AG04449 (cell line): ENCODE data around the gene PIGB.
"Not testable (repeated sequence)": the region's sequence is repeated elsewhere in the genome, so short reads cannot be mapped to it uniquely, and the experiment has no call there.

Experiments
- CTCF ChIA-PET: fragments of 350-600 bp; formaldehyde crosslinking; extraction: SDS; loops from one replicate; lab custom pipeline; 2021; ENCODE audit warnings: antibody characterized with exemption; lab: Yijun Ruan, JAX
- POLR2A ChIA-PET: fragments of 400-600, 350-600 bp; formaldehyde crosslinking; extraction: SDS; loops from one replicate; lab custom pipeline; 2020; ENCODE audit warnings: antibody characterized with exemption, inconsistent platforms; lab: Yijun Ruan, JAX
- DNase-seq: peaks from one replicate; pipeline ENCODE4 v3.0.0-alpha.2; 2010; ENCODE audit warnings: low read depth, low spot score
- H3K4me3 ChIP-seq: 2 replicates; pipeline ENCODE4 v1.5.1; 2011; ENCODE audit warnings: low read depth, mild to moderate bottlenecking, control low read depth, low read length
- TF ChIP-seq, protein P1 (sequence below): IDR thresholded peaks from one replicate; pipeline ENCODE4 v1.5.1; 2011; ENCODE audit warnings: mild to moderate bottlenecking, moderate library complexity, low read length, control low read depth, inconsistent platforms; ENCODE audit not compliant: insufficient read depth; ENCODE audit errors: missing control alignments

PIGB gene

DNA sequence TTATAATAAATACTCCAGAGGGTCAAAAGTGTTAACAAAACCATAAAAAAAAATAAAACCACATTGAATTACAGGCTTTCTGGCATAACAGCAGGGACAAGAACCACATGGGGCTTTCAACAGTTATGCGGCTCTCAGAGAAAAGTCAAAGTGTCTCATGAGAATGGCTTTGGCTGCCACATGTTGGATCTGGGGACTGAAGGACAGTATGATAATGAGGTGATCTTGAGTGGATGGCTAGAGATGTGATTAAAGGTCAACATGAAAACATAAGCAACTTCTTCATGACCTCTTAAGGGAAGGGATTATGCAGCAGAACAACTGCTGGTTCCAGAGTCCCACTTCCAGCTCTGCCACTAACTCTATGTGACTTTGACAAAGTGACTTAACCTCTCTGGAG is 34.6 kb upstream of the PIGB start:
- ChIA-PET CTCF (interaction anchor here (1.2 kb wide), 1 partner anchor 66 kb away, joined by 3 read pairs; no protein-coding TSS in a partner anchor), POLR2A (no interaction called here)
- DNase-seq: no peak
- no peak overlapping the region for H3K4me3 ChIP-seq
- TF ChIP-seq, protein P1, sequence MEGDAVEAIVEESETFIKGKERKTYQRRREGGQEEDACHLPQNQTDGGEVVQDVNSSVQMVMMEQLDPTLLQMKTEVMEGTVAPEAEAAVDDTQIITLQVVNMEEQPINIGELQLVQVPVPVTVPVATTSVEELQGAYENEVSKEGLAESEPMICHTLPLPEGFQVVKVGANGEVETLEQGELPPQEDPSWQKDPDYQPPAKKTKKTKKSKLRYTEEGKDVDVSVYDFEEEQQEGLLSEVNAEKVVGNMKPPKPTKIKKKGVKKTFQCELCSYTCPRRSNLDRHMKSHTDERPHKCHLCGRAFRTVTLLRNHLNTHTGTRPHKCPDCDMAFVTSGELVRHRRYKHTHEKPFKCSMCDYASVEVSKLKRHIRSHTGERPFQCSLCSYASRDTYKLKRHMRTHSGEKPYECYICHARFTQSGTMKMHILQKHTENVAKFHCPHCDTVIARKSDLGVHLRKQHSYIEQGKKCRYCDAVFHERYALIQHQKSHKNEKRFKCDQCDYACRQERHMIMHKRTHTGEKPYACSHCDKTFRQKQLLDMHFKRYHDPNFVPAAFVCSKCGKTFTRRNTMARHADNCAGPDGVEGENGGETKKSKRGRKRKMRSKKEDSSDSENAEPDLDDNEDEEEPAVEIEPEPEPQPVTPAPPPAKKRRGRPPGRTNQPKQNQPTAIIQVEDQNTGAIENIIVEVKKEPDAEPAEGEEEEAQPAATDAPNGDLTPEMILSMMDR: no peak

DNA sequence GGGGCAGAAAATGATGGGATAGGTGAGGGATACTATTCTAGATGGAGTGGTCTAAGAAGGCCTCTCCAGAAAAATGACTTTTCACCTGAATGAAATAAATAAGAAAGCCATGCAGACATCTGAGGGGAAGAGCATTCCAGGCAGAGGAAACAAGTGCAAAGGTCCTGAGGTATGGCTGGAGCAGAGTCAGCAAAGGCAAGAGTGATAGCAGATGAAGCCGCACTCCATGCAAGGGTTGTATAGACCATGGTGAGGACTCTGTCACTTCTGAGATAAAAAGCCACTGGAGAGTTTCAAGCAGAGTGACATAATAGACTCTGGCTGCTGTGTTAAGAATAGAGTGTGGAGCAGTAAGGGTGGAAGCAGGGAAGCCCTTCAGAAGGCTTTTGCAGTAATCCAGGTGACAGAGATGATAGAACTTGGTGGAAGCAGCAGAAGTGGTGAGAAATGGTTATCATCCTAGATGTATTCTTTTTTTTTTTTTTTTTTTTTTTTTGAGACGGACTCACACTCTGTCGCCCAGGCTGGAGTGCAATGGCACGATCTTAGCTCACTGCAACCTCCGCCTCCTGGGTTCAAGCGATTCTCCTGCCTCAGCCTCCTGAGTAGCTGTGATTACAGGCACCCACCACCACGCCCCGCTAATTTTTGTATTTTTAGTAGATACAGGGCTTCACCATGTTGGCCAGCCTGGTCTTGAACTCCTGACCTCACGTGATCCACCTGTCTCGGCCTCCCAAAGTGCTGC is 32.4 kb upstream of the PIGB start:
- POLR2A ChIA-PET, H3K4me3 ChIP-seq, DNase-seq: not testable (repeated sequence)
- CTCF ChIA-PET: interaction anchor here (0.6 to 2.0 kb wide), 5 partner anchors 14 to 152 kb away, joined by 3 to 10 read pairs (median 4); partner anchors contain the start of gene RSL24D1

DNA sequence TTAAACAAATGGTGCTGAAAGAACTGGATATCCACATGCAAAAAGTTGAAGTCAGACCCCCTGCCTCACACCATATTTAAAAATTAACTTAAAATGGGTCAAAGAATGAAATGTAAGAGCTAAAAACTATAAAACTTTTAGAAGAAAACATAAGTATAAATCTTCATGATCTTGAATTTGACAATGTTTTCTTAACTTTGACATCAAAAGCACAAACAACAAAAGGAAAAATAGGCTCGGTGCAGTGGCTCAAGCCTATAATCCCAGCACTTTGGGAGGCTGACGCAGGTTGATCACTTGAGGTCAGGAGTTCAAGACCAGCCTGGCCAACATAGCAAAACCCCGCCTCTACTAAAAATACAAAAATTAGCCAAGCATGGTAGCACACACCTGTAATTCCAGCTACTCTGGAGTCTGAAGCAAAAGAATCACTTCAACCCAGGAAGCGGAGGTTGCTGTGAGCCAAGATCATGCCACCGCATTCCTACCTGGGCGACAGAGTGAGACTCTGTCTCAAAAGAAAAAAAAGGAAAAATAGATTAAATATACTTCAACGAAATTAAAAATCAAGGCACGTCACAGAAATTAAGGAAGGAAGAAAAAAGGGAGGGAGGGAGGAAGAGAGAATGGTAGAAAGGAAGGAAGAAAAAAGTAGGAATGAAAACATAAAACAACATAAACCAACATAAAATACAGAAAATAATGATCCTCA is 30.9 kb upstream of the PIGB start:
- H3K4me3 ChIP-seq: no peak overlapping the region
- ChIA-PET POLR2A (no interaction called here), CTCF (interaction anchor here (0.9 to 2.0 kb wide), 2 partner anchors 70 to 72 kb away, joined by 3 to 10 read pairs; no protein-coding TSS in a partner anchor)
- TF ChIP-seq, protein P1: no peak
- no peak for DNase-seq

DNA sequence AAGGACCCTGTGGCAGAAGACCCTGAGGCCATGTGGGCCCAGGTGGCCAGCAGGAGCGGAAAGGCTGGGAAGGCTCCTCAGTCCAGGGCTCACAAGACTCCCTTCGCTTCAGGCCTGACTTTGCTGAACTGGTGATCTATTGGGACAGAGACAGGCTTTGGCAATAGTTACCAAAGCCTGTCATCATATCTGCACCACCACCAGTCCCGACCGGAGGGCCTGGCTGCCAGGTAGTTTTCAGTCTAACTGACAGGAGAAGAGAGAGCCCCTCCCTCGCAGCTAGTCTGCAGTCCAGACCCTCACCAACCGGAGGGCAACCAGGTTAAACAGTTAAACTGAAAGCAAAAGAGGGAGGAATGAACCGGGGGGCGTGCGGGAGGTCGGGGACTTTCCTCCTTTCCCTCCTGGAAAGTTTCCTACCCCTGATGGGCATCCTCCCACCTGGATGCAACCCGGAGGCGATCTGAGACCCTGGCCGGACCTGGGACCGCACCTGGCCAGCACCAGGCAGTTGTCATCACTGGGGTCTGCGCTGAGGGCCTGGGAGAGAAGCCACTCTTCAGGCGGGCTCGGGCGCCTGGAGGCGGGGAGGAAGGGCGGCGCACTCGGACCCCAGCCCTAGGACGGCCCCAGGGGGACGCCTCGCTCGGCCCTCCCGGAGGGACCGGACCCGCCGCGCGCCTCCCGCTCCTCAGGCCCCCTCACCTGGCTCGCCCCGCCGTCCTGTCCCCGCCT is 29.8 kb upstream of the PIGB start:
- CTCF ChIA-PET: no interaction called here

DNA sequence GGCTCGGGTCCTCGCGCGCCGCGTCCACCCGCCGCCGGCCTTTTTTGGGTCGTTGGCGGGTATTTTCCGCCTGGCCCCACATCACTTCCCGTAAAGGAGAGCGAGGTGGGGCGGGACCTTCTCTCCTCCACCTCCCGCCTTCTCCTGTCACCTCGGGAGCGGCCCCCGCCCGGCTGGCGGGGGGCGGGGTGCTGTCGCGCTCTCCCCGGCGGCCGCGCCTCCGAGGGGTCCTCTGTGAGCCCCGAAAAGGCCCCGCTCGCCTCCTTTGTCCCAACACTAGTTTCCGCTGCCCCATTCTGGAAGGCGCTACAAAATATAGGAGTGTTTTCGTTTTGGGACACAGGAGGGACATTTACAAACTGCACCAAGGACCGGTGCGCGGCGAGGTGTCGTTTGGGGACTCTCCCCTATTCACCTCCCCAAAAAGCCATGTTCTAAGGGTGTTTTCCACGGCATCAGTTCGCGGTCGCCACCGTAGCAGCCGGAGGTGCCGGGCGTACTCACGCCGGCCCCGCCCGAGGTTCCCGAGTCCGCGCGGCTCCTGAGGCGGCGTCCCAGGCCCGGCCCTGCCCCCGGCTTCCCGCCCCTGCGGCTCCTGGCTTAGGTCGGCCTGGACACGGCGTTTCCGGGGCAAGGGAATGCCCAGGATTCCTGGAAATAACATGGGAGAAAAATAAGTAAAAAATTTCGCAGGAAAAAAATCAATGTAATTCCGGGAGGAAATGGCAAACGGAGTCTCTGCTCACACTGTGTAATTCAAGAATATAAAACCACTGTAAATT is 29.1 kb upstream of the PIGB start, which contains the start of gene RAB27A:
TSS of gene RAB27A (minus strand) at position 68 of the 782 bp plus-strand sequence. CDS start 54,879 bp downstream, outside the sequence.
- TF ChIP-seq, protein P1: no peak
- CTCF ChIA-PET: interaction anchor here (1.1 to 5.3 kb wide), 12 partner anchors 11 to 149 kb away, joined by 4 to 170 read pairs (median 6); partner anchors contain the start of genes PIGB, PIGBOS1 and RSL24D1

More for the DNA sequence above, 29.8 kb upstream of the PIGB start:
- TF ChIP-seq, protein P1: no peak
- peak overlapping the region; percentile 79 for H3K4me3 ChIP-seq
- DNase-seq: no peak
- POLR2A ChIA-PET: no interaction called here

More for the DNA sequence above, 29.1 kb upstream of the PIGB start, which contains the start of gene RAB27A:
- DNase-seq: no peak
- POLR2A ChIA-PET: no interaction called here
- H3K4me3 ChIP-seq: peak within 1 kb of the TSS; percentile 79
